ENCODE results near the gene NDUFC1.
A peak's percentile ranks its signal among the peaks of the same experiment; 100 is the strongest.
"Not testable (repeated sequence)": the region's sequence is repeated elsewhere in the genome, so short reads cannot be mapped to it uniquely, and the experiment has no call there.

NDUFC1 gene

DNA sequence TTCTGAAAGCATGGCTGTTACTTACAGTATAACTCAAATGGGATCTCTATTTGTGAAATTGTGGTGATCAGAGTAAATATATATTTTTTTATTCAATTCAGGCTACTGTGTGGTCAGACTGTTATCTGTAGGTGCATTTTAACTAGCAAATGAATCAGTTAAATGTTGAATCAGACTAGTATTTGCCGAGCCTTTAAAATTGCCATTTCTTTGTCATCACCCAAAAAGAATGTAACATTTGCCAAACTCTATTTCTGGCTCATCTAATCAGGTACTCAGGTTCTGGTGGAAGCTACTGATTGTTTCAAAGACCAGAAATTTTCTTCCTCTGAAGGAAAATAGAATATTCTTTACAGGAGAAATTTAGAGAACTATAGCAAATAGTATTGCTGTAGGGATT lies 2.7 kb downstream of the NDUFC1 start:
- DNase-seq = no peak

DNA sequence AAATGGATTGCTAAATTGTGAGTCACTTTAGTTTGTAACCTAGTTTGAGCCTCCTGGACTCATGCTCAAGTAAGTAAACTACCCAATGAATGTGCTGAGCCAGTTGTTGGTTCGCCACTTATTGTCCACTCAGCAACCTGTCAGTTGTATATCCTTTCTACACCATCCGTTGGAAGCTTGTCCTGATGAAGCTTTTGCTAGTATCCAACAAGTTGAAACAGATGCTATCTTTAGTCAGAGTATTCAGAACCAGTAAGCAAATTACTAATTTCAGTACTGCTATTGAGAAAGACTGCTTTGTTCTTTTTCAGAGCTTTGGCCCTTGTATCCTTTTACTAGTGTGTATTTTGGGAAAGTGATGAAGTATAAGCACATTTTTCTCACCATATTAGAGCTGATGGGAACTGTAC lies 5.3 kb downstream of the NDUFC1 start:
- DNase-seq = no peak

DNA sequence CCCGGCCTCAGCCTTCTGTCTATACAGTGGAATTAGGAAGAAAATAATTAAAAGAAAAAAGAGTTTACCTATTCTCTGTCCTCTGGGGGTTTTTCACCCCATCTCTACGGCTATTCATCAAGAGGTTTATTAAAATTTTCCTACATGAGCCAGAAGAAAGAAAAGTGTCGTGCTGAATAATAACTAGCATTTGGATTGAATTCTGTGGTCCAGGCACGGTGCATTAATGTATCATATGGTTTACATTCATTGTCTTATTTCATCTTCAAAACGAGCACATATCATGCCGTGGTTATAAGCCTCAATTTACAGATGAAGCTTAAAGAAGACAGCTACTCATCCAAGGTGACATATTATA lies 6.4 kb downstream of the NDUFC1 start:
- no peak for DNase-seq

DNA sequence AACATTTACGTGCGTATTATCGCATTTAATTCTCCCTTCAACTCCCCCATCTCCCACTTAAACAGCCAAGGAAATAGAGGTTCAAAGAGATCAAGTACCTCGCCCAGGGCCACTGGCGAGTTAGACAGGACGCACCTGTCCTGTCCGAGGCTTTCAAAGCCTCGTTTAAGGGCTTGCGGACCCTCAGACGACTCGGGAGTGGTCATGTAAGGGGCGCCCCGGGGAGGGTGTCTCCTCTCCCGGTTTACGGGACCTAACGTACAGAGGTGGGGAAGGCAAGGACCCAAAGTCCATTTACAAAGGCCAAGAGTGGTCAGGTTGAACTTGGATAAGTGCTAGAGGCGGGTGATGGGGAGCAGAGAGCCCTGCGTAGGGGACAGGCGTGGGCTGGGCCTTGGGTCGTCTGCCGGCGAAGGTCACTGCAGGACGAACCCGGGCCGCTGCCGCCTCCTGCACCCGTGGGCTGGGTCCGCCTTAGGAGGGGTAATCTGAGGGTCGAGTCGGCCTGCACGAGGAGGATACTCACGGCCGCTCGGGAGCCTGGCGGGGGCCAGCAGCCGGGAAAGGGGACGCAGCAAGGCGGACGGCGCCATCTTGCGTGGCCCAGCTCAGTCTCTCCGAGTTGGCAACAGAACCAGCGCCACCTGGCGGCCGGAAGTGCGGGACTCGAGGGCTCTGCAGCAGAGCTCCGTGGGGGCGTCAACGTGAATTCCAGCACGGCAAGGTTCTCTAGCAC lies 6.9 kb downstream of the NDUFC1 start:
- peak; percentile 58 to 100 (median 90) for DNase-seq

DNA sequence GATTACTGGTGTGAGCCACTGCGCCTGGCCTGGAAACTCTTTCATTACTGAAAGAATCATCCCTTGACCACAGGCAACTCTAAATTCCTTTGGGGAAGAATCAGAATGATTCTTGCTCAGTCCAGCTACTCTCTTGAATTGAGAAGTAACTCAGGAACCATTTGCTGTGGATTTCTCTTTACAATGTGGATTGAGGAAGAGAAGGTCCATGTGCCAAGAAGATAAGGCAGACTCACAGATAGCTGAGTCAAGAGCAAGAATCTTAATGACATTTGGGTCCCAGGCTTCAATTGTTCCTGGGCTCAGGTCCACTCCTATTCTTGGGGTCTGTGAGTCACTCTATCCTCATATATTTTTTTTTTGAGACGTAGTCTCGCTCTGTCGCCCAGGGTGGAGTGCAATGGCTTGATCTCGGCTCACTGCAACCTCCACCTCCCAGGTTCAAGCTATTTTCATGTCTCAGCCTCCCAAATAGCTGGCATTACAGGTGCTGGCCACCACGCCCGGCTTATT lies 16.0 kb downstream of the NDUFC1 start:
- DNase-seq = no peak

DNA sequence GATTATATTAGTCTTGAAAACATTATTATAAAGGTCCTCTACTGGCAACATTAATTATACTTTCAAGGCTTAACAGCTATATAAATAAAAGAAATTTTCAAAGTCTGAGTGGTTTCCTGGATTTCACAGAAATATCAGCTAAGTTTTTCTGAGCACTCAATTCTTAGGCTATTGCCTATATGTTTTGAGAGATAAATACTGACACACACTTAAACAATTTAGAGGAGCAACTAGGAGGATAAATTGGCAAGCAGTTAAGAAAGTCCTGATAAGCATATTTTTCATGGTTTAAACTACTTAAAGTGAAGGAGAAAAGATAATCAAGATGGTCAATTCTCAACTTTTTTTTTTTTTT lies 19.6 kb downstream of the NDUFC1 start:
- no peak for DNase-seq

DNA sequence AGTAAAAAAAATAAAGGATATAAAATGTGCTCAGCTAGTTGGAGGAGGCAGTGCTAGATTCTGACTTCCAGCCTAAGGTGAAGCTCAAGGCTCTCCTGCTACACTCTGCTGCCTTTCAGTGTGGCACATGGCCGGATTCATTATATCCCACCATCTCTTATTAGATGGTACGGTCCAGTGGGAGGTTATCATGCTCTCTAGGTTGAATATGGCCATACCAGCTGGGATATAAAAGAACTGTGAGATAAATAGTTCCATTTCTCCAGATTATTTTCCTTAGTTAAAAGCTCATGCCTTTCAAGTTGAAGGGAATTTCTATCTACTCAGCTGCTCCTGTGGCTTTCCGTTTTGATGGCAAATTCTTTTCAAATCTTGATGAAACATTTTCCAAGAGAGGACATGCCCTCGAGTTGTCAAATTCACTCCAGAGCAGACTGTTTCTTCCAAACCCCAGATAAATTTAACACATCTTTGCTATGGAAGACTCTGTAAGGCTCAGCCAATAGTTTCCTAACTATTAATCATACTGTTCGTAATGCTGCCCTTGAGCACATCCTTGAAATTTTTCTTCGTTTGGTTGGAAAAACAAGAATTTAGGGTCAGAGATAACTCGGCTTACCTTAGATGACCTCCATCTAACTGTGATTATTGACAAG lies 20.1 kb downstream of the NDUFC1 start:
- no peak for DNase-seq

DNA sequence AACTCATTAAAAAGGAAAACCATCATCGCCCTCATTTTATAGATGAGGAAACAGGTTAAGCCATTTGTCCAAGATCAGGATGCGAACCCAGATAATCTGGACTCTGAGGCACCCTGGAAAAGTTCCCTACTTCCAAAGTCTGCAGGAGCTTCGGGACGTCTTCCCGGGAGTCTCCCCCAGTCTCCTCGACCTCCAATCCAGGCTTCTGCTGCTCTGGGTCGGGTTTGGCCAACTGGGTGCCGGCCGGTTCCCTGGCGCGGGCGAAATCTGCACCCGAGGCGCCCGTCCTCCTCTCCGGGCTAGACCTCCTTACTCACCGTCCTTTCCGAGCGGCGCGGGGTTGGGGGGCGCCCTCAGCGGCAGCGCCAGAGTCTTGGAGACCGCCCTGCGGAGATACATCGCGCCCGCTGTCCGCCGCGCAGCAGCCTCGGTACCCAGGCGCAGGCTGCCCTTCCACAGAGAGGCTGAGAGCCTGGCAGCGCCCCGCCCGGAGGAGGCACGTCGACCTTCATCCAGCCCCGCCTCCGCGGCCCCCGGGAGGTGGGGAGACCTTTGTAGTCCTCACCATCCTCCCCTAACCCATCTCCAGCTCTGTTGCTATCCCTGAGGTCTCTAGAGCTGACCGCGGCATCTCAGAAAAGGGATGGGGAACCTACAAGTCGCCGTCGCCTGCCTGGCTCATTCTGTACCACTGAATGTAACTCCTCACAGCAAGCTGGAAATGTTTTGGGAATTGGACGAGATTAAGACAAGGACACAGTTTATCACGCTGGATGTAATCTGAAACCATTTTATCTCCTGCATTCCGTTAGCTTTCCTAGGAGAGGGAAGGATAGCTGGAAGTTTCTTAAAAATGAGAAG lies 22.3 kb downstream of the NDUFC1 start, which contains the start of gene MGARP:
Gene MGARP, minus strand, starts transcription at position 466 of the 861 bp plus-strand sequence. Its CDS starts 67 bp downstream, at position 399.
- peak in 32 of 58 donors; percentile 1 to 39 (median 8) for DNase-seq

DNA sequence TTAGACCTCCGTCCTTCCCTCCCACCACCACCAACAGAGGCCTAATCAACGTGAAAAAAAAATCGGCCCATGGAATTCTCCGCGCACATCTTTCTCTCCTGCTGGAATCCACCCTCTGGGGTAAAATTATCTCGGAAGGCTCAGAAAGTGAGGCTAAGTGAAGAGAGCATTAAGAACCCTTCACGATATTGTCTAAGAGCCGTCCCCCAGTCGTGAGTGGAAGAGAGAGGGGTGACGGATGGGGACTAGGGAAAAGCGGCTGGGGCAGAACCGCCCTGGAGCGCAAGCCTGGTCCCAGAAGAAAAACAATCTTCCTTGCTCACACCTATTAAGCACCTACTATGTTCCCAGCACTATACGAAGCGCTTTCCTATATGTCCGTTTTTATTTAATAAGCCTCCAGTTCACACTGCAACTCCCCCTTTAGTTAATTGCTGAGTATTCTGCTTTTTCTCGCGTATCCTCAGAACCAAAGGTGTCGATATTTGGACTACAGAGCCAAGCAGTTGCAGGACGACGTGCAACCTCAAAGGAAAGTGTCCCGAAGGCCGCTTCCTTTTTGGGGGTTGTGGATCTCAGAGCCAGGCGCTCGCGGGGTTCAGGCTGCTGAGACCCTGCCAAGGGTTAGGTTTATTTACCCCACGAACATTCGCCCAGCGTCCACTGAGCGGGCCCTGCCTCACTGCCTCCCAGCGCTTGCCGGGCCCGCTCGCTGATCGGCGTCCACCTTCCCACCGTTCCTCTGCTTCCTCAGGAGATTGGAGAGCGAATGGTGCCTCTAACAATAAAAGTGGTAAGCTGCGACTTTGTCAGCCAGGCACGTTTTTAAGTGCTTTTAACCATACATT lies 23.1 kb downstream of the NDUFC1 start:
- peak in 2 of 58 donors; percentile 1 to 3 for DNase-seq

DNA sequence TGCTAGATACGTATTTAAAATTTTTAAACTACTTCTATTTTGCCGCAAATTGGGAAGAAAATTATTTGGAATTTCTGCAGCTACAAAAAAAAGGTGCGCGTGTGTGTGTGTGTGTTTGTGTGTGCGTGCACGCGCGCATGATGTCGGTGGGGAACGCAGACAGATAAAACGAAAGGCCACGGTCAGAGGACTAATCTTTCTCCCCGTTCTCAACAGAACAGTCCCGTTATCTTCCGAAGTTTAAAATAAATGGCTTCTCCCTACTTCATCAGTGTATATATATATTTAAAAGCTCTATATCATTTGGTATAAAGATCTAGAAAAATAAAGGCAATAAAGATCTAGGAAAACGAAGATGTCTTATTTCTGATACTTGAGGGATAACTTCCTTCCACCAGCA lies 23.8 kb downstream of the NDUFC1 start:
- no peak for DNase-seq

DNA sequence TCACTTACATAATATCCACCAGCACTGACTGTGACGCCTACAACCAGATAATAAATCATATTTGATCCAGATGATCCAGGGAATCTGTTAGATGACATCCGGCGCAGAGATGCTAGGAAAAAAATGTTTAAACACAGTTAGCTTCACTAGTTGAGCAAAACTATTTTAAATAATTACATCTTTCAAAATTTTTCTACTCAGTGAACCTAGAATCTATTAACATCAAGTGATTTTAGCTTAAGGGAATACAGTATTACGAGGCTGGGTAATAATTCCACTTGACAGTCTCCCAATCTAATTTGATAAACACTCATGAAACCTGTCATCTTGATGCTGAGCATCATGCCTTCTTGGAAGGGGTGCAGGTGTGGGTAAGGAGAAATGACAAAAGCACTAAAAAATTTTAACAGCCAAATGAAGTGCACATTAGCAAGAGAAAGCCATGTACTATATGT lies 27.0 kb downstream of the NDUFC1 start:
- no peak for DNase-seq

DNA sequence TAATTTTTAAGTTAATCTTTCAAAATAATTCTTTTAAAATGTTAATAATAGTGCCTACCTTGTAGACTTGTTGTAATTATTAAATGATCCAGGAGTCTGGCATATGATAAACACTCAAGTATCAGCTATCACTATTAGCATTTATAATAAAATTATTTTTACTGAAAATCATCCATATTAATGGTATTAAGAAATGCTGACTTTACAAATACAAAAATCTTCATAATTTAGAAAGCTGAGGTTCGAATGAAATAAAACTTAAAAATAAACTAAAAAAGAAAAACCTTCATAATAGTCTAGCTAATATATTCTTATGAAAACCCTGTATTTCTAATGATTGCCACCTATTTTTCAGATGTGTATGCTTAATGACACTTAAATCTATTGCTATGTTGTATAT lies 27.5 kb downstream of the NDUFC1 start:
- DNase-seq = no peak

DNA sequence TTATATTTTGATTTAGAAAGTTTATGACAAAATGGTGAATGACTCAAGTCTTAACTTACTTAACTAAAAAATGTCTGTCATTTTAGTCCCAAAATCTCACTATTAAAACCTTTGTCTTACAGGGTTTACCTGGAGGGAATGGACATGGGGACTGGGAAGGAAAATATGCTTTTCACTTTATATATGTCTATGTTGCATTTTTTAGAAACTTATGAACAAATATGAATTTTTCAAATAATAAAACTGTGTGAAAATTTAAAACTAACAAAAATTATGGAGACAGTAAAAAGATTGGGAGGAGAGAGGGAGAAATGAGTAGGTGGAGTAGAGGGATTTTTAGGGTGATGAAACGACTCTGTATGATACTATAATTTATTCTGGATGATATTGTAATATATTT lies 28.4 kb downstream of the NDUFC1 start:
- DNase-seq = no peak

DNA sequence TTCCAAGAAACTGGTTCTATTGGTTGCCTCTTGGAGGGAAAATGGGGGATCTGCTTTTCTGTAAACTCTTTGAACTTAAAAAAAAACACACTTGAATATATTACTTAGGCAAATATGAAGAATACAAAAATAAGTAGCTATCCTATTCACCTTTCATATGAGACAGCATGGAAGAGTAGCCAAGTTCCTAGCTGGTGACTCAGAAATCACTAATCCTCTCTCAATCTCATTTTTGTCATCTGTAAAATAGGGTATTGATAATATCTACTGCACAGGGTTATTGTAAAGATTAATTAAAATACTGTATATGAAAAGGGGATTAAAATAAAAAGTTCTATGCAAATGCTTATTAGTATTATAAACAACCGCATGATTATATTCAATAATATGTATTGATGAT lies 35.0 kb downstream of the NDUFC1 start:
- no peak for DNase-seq

DNA sequence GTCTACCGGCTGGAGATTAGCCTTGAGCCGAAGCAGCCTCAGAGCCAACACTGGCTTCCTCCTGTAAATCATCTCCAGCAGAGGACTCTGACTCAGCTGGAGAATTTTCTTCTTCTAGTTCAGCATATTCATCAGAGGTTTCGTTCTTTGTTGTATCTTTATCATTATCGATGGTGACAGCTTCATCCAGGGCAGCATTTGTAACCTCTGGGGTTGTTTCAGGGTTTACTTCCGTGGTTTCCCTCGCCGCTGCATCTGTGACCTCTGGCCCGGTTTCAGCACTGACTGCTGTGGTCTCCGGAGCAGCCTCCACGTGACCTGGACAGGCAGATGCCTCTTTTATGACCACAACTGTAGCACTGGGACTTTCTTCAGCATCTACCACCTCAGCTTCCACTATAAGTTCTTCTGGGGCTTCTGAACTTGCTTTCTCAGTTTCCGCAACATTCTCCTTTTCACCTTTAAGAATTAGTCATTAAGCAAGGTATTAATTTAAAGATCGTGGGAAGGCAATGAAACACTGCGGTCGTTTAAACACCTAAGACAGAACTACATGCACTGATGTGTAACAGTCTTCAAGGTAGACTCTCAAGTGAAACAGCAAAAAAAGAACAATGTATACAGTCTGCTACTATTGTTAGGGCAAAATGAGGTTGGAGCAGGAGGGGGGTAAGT lies 35.6 kb downstream of the NDUFC1 start:
- DNase-seq = peak in 32 of 58 donors; percentile 1 to 42 (median 12)

DNA sequence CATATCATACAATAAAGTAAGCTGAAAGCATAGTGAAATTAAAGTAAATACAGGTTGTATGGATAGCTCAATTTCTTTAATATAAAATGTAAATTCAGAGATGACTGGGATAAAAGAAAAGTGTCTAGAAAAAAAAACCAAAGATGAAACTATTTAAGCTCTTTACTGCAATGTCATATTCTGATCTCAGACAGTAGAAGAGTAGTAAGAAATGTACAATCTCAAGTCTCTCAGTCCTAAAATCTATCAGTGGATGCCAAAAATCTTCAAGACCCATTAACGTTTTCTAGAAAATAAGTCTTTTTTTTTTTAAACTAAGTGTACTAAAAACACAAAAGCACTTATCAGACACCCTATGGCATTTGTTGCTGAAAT lies 36.1 kb downstream of the NDUFC1 start:
- DNase-seq = no peak

DNA sequence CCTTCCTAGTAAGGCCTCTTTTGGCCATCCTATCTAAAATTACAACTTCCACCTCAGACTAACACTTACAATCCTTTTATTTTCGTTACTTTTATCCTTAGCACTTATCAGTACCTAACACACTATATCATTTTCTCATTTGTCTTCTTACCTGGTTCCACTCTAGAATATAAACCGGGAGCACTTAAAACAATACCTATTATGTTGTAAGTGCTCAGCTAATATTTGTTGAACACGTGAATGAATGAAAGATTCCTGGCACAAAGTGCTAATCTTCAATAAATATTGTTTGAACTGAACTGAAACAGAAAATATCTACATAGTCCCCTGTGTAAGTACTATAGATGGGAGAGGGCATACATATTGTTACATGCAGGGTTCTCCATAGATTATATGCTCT lies 36.6 kb downstream of the NDUFC1 start:
- DNase-seq = no peak

DNA sequence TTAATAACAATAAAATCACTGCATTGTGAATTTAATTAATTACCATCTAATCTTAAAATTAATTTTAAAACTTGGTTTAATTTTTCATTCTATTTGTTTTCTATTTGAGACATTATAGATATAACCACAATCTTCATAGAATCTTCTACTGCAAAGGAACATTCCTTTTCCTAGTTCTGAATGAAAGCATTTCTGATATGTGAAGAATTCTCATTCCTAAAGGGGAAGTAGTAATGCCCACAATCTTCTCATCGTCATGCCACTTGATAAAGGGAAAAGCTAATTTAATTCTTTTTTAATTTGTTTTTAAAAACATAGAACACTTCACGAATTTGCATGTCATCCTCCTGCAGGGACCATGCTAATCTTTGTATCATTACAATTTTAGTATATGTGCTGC lies 45.9 kb downstream of the NDUFC1 start:
- DNase-seq = no peak

DNA sequence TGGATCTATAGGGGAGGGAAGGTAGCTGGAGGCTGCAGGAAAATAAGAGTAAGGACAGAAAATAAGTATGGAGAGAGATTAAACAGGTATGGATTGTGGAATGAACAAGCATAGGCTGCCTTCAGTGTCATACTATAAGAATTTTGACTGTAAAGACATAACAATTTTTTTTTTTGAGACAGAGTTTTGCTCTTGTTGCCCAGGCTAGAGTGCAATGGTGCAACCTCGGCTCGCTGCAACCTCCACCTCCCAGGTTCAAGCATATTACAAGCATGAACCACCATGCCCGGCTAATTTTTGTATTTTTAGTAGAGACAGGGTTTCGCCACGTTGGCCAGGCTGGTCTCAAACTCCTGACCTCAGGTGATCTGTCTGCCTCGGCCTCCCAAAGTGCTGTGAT lies 46.7 kb downstream of the NDUFC1 start:
- DNase-seq = not testable (repeated sequence)

DNA sequence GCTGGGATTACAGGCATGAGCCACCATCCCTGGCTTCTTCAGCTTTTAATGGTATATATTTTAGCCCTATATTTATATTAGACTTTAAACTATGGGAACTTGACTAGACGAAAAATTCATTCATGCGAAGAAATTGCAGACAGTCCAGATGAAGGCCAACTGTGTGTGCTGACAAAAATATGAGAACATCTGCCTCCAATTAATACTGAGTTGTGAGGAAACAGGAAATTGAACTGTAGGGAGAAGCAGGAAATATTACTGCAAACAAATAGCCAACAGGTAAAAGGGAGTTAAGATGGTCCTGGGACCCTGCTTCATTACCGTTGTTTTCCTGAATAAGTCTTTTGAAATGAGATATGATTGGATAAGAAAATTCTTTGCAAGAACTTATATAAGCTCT lies 48.6 kb downstream of the NDUFC1 start:
- no peak for DNase-seq
